IPS DF 6.9 (cell line): ENCODE measurements around the gene KLHL41.
"Not testable (repeated sequence)": the region's sequence is repeated elsewhere in the genome, so short reads cannot be mapped to it uniquely, and the experiment has no call there.

Experiments
- DNase-seq: peaks from one replicate; pipeline ENCODE4 v3.0.0-alpha.2; 2013; ENCODE audit warnings: low read depth, low spot score
- H3K27ac ChIP-seq: one replicate; pipeline ENCODE4 v1.5.1; 2013; ENCODE audit warnings: low read length, control low read depth
- H3K27me3 ChIP-seq: 2 replicates; pipeline ENCODE4 v1.6.1; 2013; ENCODE audit warnings: mild to moderate bottlenecking, low read length; ENCODE audit not compliant: control insufficient read depth, insufficient read depth
- H3K36me3 ChIP-seq: 2 replicates; pipeline ENCODE4 v1.6.1; 2013; ENCODE audit warnings: low read length; ENCODE audit not compliant: control insufficient read depth, insufficient read depth
- H3K4me1 ChIP-seq: 2 replicates; pipeline ENCODE4 v1.6.1; 2013; ENCODE audit warnings: low read length; ENCODE audit not compliant: control insufficient read depth, insufficient read depth
- H3K4me3 ChIP-seq: 2 replicates; pipeline ENCODE4 v1.5.1; 2013; ENCODE audit warnings: mild to moderate bottlenecking, low read length
- H3K9me3 ChIP-seq: 2 replicates; pipeline ENCODE4 v1.6.1; 2013; ENCODE audit warnings: low read length, inconsistent platforms; ENCODE audit not compliant: control insufficient read depth, insufficient read depth
- WGBS: extraction: QIAGEN DNeasy Blood & Tissue Kit; methylation state at CpG from one replicate; pipeline ENCODE4 v1.1.7; 2013; ENCODE audit warnings: mixed read lengths, missing lambda C conversion rate; ENCODE audit not compliant: insufficient read length, insufficient coverage; 5-methylcytosine and 5-hydroxymethylcytosine counted together

KLHL41 gene

DNA sequence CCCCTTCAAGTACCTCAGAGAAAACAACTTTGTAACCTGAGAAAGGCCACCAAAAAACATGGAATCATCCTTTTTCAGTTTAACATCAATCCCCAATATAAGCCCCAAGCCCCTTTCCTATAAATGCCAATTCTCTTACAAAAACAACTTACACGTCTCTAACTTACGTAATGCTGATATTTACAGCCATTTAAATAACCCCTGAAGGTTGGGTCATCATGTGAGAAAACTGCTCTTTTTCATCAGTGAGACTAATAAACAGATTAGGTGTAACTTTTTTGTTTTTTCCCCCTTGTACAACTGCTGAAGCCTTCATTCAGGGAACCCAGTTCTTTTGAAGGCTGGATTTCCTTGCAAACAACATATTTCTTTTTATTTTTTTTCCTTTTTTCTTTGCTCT is 60.4 kb downstream of the KLHL41 start:
- no peak overlapping the region for H3K27ac ChIP-seq
- no peaks in the 10 kb centered on the region for H3K27me3 ChIP-seq
- WGBS: 100% methylated on average over 2 of the region's 2 CpGs
- H3K36me3 ChIP-seq: no peaks in the 10 kb centered on the region
- H3K4me3 ChIP-seq: no peak overlapping the region
- DNase-seq: no peak
- H3K4me1 ChIP-seq: no peaks in the 10 kb centered on the region
- H3K9me3 ChIP-seq: no peaks in the 10 kb centered on the region

DNA sequence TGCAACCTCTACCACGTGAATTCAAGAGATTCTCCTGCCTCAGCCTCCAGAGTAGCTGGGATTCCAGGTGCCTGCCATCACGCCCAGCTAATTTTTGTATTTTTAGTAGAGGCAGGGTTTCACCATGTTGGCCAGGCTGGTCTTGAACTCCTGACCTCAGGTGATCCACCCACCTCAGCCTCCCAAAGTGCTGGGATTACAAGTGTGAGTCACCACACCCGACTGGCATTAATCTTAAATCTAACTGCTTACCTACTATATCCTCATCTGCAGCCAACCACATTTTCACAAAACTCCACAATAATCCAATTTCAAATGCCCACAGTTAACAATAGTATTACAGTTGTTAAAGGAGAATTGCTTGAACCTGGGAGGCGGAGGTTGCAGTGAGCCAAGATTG is 61.2 kb downstream of the KLHL41 start:
- not testable (repeated sequence) for H3K9me3 ChIP-seq
- WGBS: 100% methylated on average over 1 of the region's 4 CpGs

DNA sequence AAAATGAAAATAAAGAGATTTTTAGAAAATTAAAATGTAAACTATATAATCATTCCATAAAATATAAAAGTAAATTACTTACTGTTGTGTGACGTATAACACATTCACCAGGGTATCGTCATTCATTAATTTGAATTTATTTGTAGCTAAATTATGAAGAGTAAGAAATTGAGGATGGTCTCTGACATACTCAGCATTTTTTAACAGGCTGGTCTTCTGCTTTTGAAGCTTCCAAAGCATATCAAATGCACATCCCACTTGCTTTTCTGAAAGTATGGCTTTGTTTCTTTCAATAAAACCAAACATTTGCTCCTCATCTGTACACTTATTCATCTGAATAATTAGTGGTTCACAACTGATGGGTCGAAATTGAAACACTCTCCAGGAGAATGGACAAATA is 62.1 kb downstream of the KLHL41 start:
- Histone ChIP-seq H3K4me1 (no peaks in the 10 kb centered on the region), H3K4me3 (no peak overlapping the region)

More for the DNA sequence above, 61.2 kb downstream of the KLHL41 start:
- not testable (repeated sequence) for DNase-seq, H3K36me3 ChIP-seq, H3K27me3 ChIP-seq, H3K27ac ChIP-seq, H3K4me3 ChIP-seq, H3K4me1 ChIP-seq

DNA sequence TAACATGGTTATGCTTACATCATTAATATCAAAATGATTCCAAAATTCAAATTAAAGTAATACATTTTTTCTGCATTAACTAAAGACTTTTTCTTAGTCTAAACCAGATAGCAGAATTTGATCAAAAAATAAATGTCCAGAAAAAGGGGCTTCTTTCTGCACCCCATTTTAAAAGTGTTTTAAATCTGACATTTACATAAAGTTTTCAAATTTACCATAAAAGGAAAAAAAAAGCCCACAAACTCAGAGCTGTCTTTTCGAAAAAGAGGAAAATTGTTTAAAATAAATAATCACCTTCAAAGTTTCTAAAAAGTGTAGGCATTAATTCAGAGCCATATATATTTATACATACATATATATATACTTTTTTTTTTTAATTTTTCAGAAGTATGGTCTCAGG is 62.7 kb downstream of the KLHL41 start:
- Histone ChIP-seq H3K4me1 (no peaks in the 10 kb centered on the region), H3K9me3 (no peaks in the 10 kb centered on the region), H3K4me3 (no peak overlapping the region), H3K27ac (no peak overlapping the region), H3K27me3 (no peaks in the 10 kb centered on the region), H3K36me3 (no peaks in the 10 kb centered on the region)
- no CpG with 5 or more reads among the region's 1 CpG for WGBS
- no peak for DNase-seq

More for the DNA sequence above, 62.1 kb downstream of the KLHL41 start:
- Histone ChIP-seq H3K36me3 (no peaks in the 10 kb centered on the region), H3K27ac (no peak overlapping the region), H3K27me3 (no peaks in the 10 kb centered on the region), H3K9me3 (no peaks in the 10 kb centered on the region)
- no peak for DNase-seq
- WGBS: no CpG with 5 or more reads among the region's 3 CpGs

DNA sequence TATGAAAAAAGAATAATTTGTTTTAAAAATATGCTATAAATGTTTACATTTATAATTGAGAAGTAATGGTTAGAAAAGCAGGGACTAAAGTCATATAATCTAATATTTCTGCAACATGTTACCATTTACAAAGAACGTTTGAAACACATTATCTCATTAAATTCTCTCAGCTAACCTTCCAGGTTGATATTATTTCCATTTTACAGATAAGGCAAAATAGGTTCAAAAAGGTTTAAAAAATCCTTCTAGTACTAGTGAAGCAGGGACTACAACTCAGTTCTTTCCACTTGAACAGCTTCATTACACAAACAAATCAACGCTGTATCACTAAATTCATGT is 63.3 kb downstream of the KLHL41 start:
- no peaks in the 10 kb centered on the region for H3K9me3 ChIP-seq
- H3K4me3 ChIP-seq: peak overlapping the region; percentile 82; the same call in 1 of the 2 replicates
- no peaks in the 10 kb centered on the region for H3K27me3 ChIP-seq
- WGBS: no CpG with 5 or more reads among the region's 2 CpGs
- no peak overlapping the region for H3K27ac ChIP-seq
- H3K4me1 ChIP-seq: no peaks in the 10 kb centered on the region
- no peaks in the 10 kb centered on the region for H3K36me3 ChIP-seq
- no peak for DNase-seq

DNA sequence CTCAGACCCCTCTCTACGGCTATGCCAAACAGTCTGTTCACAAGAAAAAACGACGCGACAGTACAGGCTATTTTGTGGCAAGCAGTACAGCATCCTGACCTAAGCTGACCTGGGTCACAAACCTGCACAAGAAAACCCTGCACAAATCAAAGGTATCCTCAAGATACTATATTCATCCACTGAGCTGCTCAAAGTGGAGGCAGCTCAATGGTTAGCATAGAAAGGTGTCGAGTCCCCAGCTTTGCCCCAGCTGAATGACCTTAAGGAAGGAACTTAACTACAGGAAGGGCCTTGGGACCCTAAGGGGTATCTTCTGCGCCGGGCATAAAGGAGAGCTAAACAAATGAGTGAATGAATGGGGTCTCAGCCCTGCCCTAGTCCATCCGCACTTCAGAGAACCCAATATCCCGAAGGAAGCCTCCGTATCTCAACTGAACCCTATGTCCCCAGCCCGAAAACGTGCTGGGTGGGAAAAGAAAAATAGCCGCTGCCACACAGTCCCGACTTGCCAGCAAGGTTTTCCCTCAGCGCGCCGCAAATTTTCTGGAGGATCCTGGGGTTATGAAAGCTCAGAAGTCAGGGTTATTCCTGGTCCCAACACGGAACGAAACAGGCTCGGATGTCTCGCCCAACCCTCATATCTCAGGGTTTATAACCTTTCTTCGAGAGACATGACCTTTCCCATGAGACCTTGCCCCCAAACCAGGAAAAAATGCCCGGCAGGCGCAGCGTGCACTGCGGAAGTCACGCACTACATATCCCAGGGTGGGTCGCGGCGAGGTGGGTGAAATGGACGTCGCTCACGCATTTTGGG is 63.9 kb downstream of the KLHL41 start, which contains the start of gene FASTKD1:
FASTKD1 (minus strand) TSS at position 706 of the 814 bp plus-strand sequence. CDS start 1,836 bp downstream, outside the sequence.
- H3K9me3 ChIP-seq: no peaks in the 10 kb centered on the region
- H3K4me3 ChIP-seq: peak within 1 kb of the TSS; percentile 82; the same call in 1 of the 2 replicates
- H3K4me1 ChIP-seq: no peaks in the 10 kb centered on the region
- peak; percentile 84 for DNase-seq
- WGBS: no CpG with 5 or more reads among the region's 33 CpGs
- H3K27me3 ChIP-seq: no peaks in the 10 kb centered on the region
- H3K27ac ChIP-seq: no peak within 1 kb of the TSS
- no peaks in the 10 kb centered on the region for H3K36me3 ChIP-seq

DNA sequence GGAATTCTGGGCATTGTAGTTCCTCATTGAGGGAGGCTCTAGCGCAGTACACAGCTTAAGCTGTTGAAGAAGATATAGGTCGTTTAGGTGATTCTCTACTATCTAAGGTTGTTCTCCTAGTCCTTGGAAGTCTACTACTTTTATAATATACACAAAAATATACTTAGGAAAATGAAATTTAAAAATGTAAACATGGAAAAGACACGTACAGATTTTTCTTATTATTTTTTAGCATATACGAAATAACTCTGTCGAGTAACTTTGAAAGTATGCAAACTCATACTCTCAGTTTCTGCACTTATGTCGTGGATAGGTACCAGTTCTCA is 64.4 kb downstream of the KLHL41 start:
- Histone ChIP-seq H3K36me3 (no peaks in the 10 kb centered on the region), H3K27me3 (no peaks in the 10 kb centered on the region), H3K4me1 (no peaks in the 10 kb centered on the region), H3K27ac (no peak overlapping the region), H3K9me3 (no peaks in the 10 kb centered on the region), H3K4me3 (no peak overlapping the region)
- no peak for DNase-seq
- no CpG with 5 or more reads among the region's 6 CpGs for WGBS

DNA sequence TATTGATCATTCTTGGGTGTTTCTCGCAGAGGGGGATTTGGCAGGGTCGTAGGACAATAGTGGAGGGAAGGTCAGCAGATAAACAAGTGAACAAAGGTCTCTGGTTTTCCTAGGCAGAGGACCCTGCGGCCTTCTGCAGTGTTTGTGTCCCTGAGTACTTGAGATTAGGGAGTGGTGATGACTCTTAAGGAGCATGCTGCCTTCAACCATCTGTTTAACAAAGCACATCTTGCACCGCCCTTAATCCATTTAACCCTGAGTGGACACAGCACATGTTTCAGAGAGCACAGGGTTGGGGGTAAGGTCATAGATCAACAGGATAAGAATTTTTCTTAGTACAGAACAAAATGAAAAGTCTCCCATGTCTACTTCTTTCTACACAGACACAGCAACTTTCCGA is 65.0 kb downstream of the KLHL41 start:
- not testable (repeated sequence) for H3K36me3 ChIP-seq, H3K4me1 ChIP-seq, H3K27me3 ChIP-seq, DNase-seq, H3K9me3 ChIP-seq, H3K4me3 ChIP-seq, H3K27ac ChIP-seq
- WGBS: no CpG with 5 or more reads among the region's 5 CpGs

DNA sequence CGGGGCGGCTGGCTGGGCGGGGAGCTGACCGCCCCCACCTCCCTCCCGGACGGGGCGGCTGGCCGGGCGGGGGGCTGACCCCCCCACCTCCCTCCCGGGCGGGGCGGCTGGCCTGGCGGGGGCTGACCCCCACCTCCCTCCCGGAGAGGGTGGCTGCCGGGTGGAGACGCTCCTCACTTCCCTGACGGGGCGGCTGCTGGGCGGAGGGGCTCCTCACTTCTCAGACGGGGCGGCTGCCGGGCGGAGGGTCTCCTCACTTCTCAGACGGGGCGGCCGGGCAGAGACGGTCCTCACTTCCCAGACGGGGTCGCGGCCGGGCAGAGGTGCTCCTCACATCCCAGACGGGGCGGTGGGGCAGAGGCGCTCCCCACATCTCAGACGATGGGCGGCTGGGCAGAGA is 65.8 kb downstream of the KLHL41 start:
- not testable (repeated sequence) for DNase-seq, H3K36me3 ChIP-seq, H3K4me3 ChIP-seq, H3K4me1 ChIP-seq, H3K27ac ChIP-seq, H3K27me3 ChIP-seq, H3K9me3 ChIP-seq
- WGBS: no CpG with 5 or more reads among the region's 36 CpGs
